GM21515 (cell line): Measurements from ENCODE around the gene GAST.

Source experiments
- ATAC-seq: cut with Tn5 transposase; IDR thresholded peaks from one replicate; pipeline ENCODE4 v1.9.1; 2021; ENCODE audit not compliant: unreplicated experiment

Gene GAST

GRCh38 chr17:41707803-41708669 is 4.1 kb upstream of the GAST start:
- no peak for ATAC-seq

GRCh38 chr17:41710472-41711090 is 1.6 kb upstream of the GAST start:
- no peak for ATAC-seq

DNA sequence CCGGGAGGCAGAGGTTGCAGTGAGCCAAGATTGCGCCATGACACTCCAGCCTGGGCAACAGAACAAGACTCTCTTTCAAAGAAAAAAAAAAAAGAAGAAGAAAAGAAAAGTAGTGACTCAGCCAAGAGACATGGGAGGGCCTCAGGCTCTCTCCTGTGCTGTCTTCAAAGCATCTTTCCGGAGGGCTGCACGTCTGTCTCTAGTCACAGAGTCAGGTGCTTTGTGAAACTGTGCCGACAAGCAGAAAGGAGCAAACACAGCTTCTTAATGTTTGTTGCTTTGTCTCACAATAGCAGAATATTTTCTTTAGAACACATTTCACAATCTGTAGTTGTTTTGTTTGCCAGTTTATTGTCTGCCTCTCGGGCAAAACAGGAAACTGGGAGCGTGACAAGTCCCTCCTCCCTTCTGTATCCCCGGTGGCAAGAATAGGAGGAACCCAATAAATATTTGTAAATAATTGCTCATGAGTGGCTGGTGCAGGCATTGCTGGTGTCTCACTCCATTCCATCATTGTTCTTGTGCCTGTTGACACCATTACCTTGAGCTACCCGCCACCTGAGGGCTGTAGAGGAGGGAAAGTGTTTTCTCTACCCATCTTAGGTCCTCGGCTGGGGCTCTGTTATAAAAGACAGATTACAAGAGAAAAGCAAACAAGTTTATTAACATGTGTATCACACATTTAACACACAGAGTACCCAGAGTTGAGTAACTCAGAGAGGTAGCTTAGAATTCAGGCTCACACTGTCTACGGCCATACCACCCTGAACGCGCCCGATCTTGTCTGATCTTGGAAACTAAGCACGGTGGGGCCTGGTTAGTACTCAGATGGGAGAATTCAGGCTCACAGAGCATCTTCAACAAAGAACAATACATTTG is 5.5 kb downstream of the GAST start:
- no peak for ATAC-seq

DNA sequence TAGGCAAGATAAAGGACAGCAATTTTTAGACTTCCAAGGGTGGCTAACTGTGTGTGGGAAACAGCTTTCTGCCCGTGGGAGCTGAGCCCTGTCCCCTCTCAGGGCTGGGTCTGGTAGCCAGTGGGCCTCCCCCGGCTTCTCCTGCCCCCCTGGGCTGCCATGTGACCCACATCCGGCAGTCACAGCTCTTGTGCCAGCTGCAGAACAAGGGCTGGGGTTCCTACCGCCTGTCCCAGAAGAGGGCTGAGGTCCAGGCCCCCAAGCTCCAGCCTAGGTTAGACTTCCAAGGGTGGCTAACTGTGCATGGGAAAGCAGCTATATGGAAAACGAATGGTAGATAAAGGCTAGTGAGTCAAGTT is 6.1 kb downstream of the GAST start:
- ATAC-seq = no peak

DNA sequence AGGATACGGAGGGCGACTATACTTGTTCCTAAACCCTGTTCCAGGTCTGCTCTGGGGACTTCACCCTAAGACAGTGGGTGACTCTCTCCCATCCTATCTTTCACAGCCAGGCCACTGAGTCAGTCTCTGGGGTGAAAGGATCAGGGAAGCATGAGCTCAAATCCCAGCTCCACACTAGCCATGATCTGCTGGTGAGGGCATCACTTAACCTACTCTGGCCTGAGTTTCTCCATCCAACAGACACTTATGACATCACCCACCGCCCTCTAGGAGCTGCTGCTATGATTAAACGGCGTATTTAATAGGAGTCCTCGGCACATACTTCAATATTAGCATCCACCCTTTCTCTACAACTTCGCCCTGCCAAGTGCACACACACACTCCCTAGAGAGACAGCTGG is 10.1 kb downstream of the GAST start:
- no peak for ATAC-seq

DNA sequence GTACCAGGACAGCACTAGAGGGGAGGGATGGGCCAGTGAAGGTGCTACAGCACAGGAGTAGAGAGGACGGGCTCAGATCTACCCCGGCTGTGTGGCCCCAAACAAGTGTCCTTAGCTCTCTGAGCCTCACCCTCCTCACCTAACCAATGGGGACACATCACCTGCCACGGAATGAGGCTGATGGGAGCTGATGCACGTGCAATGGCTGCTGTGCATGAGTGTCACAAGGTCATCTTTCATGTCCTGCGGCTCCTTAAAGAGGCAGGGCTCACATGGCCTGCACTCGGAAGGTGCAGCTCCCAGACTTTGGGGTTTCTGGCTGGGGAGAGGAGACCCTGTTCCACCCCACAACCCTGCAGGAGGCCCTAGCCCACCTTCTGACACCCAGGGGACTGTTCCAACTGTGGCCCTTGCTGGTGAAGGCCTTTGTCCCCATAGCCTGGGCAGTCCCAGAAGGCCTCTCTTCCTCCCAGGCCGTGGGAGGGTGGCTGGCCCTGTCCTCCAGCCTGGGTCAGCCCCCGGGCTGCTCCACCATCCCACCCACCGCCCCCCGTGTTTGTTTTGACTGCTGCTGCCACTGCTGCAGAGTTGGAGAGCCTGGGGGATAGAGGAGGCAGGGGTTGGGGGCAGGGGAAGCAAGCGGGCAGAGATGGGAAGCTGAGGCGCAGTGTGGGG is 11.8 kb downstream of the GAST start:
- ATAC-seq = no peak

DNA sequence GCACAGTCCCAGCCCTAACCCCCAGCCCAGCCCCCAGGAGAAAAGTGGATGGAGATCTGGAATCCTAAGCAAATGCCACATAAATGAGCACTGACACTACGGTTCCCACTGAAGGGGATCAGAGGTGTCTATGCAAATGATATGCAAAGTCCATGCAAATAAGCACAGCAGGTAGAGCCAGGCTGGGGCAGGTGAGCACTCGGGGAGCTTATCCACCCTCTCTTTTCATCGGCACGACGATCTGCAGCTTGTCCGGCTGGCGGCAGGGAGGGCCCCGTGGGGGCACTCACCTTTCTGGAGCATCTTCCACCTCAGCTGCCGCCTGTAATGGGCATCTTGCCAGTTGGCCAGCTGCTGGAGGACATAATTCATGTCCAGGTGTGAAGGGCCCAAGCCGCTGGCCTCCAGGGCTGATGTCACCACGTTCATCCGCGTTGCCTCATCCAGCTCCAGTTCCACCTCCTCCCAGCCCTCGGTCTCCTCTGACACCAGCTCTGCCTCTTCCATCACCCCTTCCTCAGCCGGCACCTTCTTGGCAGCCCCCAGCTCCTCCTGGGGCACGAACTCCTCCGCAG is 12.4 kb downstream of the GAST start:
- no peak for ATAC-seq

- ATAC-seq = no peak
Measured at GRCh38 chr17:41725134-41725533, 13.0 kb downstream of the GAST start.

DNA sequence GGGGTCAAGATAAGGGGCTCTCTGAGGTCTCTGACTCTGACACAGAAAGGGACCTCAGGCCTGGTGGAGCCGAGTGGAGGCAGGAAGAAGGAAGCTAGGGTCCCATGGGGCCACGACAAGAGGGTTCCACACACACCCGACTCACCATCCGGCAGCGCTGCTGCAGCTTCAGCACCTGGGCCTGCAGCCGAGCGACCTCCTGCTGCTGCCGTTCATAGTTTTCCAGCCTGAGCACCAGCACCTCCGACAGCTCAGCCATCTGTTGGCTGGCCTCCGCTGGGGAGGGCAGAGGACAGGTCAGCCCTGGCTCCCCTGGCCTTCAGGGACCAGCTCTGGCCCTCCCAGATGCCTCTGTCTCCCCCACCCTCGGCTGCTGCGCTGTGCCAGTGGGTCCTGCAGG is 15.9 kb downstream of the GAST start:
- no peak for ATAC-seq

GRCh38 chr17:41730479-41730878 is 18.3 kb downstream of the GAST start:
- no peak for ATAC-seq

DNA sequence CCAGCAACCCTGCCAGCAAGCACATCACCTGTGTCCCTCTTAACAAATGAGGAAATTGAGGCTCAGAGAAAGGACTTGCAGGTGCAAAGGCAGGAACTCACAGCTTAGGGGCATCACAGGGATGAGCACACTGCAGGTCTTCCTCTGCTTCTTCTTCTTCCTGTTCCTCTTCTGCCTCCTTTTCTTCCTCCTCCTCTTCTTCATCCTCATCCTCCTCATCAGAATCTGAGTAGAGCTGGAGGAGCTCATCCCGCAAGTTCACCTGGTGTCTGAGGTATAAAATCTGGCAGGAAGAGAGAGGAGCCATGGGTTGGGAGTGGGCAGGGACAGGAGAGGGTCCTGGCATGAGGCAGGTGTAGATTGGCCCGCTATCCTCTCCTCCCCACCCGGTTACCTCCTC is 19.7 kb downstream of the GAST start:
- ATAC-seq = no peak

DNA sequence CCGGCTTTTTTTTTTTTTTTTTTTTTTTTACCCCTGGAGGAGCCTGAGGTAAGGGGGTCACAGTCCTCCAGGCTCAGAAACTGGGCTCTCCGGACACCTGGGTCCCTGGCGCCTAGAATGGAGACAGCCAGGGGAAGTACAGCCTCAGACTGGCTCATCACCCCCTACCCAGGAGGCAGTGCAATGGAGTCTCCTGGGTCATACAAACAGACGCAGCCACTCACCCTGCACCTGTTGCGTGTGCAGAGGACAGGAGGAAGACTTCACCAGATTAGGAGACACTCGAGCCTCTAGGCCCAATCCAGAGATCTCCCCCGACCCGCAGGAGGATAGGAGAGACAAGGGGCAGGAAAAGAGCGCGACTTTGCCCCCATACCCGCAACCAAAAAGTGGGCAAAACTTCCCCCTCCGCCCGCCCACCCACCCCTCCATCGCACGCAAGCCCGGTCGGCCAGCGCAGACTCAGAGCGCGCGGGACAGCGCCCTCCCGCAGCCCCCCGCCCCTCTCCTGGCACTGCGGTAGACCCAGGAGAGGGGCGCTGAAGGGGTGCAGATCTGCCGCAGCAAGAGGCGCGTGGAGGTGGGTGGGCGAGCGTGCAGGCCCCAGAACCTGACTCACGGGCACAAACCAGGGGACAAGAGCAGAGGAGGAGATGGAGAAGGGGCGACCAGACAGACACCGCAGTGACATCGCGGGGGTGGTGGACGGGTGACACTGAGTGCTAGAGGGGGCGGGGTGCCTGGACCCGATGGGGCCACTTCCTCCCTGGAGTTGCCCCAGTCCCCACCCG is 21.4 kb downstream of the GAST start:
- no peak for ATAC-seq

- no peak for ATAC-seq
Measured at GRCh38 chr17:41734139-41734948, 22.2 kb downstream of the GAST start, which contains the start of gene HAP1. TSS of gene HAP1 (minus strand) at chr17:41734643. CDS start at chr17:41734634, 9 bp downstream.

DNA sequence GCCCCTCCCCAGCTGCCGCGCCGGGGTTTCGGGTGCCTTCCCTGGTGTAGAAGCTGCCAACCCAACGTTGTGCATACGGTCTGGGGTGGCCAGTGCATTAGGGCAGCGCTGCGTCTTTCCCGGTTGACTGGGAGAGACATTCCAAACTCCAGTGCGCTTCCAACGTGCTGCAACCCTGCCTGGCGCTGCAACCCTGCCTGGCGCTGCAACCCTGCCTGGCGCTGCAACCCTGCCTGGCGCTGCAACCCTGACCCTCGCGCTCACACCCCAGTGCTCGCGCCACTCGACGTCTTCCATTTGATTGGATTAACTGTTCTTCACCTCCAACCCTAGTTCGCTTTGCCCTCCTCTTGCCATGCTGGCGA is 22.8 kb downstream of the GAST start:
- no peak for ATAC-seq

DNA sequence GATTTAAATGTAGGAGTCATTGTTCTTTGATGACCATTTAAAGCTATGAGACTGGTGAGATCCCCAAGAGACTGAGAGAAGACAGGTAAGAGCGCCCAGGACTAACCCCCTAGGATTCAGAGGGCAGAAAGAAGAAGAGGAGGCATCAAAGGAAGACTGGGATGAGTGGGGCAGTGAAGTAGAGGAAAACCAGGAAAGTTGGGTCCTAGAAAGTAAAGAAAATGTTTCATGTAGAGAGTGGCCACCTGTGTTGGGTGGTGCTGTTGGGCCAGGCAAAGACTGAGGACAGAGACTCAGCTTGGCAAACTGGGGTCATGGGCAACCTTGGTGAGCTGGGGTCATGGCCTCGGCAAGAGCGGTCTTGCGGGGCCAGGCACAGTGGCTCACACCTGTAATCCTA is 23.6 kb downstream of the GAST start:
- ATAC-seq = no peak

- no peak for ATAC-seq
Measured at GRCh38 chr17:41736983-41737679, 25.0 kb downstream of the GAST start.

DNA sequence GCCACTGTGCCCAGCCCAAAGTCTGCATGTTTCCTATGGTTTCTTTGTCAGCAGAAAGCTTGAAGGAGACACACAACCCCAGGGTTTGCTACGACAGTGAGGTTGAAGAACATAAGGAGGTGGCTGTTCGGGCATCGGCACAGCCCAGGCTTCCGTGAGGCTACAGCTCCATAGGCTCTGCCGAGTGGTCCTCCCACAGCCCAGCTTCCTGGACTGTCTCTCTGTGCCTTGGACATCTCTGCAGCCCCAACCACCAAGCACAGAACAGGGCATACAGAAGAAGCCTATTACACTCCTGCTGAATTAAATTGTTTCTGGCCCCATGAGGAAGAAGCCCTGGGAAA is 25.5 kb downstream of the GAST start:
- ATAC-seq = no peak

GRCh38 chr17:41738077-41738800 is 26.1 kb downstream of the GAST start:
- no peak for ATAC-seq
